HepG2 (cell line): ENCODE data around the gene IL1A. TPM values are rescaled to one million over a fixed set of nuclear protein-coding genes. Genes with fewer than 3 reads are reported as not detected.
A peak's percentile ranks its signal among the peaks of the same experiment; 100 is the strongest.

Source experiments
- CCAR2 ChIP-seq: fragments of 200-400 bp; formaldehyde crosslinking; optimal IDR thresholded peaks from 2 replicates; pipeline ENCODE3; 2018; ENCODE audit warnings: low read depth, mild to moderate bottlenecking, low read length, moderate library complexity
- EP300 ChIP-seq, 3 experiments: sonication (generic) in 1 of 3; formaldehyde crosslinking in 1 of 3; IDR thresholded peaks; 2 replicates each; pipeline versions ENCODE4 v1.5.1 to v1.6.1; 2011 to 2020; ENCODE audit warnings: low read depth in 2 of 3, low read length in 2 of 3, borderline replicate concordance in 1 of 3, improper control_type of control experiment in 1 of 3, mild to moderate bottlenecking in 1 of 3, missing genetic modification reagents in 1 of 3, moderate library complexity in 1 of 3
- HDAC1 ChIP-seq: sonication (generic); formaldehyde crosslinking; IDR thresholded peaks from 2 replicates; pipeline ENCODE4 v1.5.1; 2020; ENCODE audit warnings: mild to moderate bottlenecking, missing genetic modification reagents
- NBN ChIP-seq: fragments of 450-650 bp; conservative IDR thresholded peaks from 2 replicates; pipeline ENCODE4 v1.6.1; 2017
- NCOA2 ChIP-seq: sonication (generic); formaldehyde crosslinking; IDR thresholded peaks from 2 replicates; pipeline ENCODE4 v1.8.0; 2022; ENCODE audit warnings: inconsistent platforms
- ZIK1 ChIP-seq: sonication (generic); formaldehyde crosslinking; IDR thresholded peaks from 2 replicates; pipeline ENCODE4 v1.5.0; 2020; ENCODE audit warnings: mild to moderate bottlenecking, low read depth, missing genetic modification reagents, borderline replicate concordance
- ZNF451 ChIP-seq: sonication (generic); formaldehyde crosslinking; IDR thresholded peaks from 2 replicates; pipeline ENCODE4 v1.5.0; 2020; ENCODE audit warnings: mild to moderate bottlenecking, missing genetic modification reagents
- ZNF629 ChIP-seq: sonication (generic); formaldehyde crosslinking; conservative IDR thresholded peaks from 2 replicates; pipeline ENCODE4 v1.5.0; 2020; ENCODE audit warnings: missing genetic modification reagents
- polyA plus RNA-seq, 8 experiments: library from polyadenylated mRNA; depleted of rRNA in 3 of 8; stranded (reverse) in 7 of 8; unstranded in 1 of 8; fragments of >200 nt; fragmentation: Illumina TruSeq in 4 of 8; extraction: Trizol in 4 of 8; gene quantifications; 2 replicates each; pipeline versions ENCODE4 v1.2.1 to v1.2.3, GENCODE V29; 2011 to 2016; ENCODE audit warnings: low read depth in 4 of 8, missing spikeins in 1 of 8, mixed read lengths in 1 of 8; ENCODE audit not compliant: insufficient read depth in 1 of 8
- total RNA-seq, 5 experiments: library from RNA; depleted of rRNA; stranded (reverse); fragments of >200 nt; fragmentation: Illumina TruSeq; extraction: Trizol; gene quantifications; 2 replicates each; pipeline ENCODE4 v1.2.3, GENCODE V29; 2016; ENCODE audit warnings: low read depth in 1 of 5
- TF ChIP-seq, protein P1 (sequence below): sonication (generic); formaldehyde crosslinking; IDR thresholded peaks from one replicate; pipeline ENCODE4 v1.5.1; 2020; ENCODE audit warnings: mild to moderate bottlenecking, missing genetic modification reagents; ENCODE audit errors: not compliant biosample characterization
- TF ChIP-seq, protein P2 (sequence below): IDR thresholded peaks from 2 replicates; pipeline ENCODE4 v1.6.1; 2016; ENCODE audit warnings: missing genetic modification reagents, missing compliant biosample characterization
- TF ChIP-seq, protein P3 (sequence below): IDR thresholded peaks from 2 replicates; pipeline ENCODE4 v1.6.1; 2018; ENCODE audit warnings: missing genetic modification reagents, mild to moderate bottlenecking, missing compliant biosample characterization
- TF ChIP-seq, protein P4 (sequence below): sonication (generic); formaldehyde crosslinking; IDR thresholded peaks from 2 replicates; pipeline ENCODE4 v1.9.0; 2021; ENCODE audit warnings: missing genetic modification reagents, borderline replicate concordance

Gene IL1A
- total and polyA plus RNA-seq, 2 of the 13 experiments (the other 11 are each of a cell fraction or from before 2014, with no cell fraction given): not detected

DNA sequence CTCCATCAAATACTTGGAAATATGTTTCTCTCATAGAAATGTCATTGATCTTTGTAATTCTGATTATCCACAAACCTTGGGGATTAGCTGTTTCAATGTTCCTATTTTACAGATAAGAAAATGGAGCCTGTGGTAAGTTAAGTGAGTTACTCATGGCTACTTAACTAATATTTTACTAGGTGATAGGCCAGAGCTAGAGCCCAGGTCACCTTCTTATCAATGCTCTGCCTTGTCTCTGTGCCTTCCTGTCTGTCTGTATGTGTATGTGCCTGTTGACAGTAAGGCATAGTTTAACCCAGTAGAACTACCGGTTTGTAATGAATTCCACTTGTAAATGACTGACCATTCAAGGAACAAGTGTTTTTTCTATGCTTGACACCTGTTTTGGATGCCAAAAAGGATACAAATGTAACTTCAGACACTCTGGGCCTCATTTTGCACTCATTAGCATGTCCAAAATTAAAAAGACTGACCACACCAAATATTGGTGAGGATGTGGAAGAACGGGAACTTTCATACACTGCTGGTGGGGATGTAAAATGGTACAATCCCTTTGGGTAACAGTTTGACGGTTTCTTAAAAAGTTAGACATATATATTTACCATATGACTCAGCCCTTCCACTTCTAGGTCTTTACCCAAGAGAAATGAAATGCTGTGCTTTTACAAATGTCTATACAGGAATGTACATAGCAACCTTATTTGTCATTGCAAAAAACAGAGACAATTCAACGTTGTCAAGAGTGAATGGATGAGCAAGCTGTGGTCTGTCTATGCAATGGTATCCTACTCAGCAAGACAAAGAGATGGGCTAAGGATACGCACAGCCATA, 19.6 kb upstream of the IL1A start (continued):
- TF ChIP-seq, protein P1, sequence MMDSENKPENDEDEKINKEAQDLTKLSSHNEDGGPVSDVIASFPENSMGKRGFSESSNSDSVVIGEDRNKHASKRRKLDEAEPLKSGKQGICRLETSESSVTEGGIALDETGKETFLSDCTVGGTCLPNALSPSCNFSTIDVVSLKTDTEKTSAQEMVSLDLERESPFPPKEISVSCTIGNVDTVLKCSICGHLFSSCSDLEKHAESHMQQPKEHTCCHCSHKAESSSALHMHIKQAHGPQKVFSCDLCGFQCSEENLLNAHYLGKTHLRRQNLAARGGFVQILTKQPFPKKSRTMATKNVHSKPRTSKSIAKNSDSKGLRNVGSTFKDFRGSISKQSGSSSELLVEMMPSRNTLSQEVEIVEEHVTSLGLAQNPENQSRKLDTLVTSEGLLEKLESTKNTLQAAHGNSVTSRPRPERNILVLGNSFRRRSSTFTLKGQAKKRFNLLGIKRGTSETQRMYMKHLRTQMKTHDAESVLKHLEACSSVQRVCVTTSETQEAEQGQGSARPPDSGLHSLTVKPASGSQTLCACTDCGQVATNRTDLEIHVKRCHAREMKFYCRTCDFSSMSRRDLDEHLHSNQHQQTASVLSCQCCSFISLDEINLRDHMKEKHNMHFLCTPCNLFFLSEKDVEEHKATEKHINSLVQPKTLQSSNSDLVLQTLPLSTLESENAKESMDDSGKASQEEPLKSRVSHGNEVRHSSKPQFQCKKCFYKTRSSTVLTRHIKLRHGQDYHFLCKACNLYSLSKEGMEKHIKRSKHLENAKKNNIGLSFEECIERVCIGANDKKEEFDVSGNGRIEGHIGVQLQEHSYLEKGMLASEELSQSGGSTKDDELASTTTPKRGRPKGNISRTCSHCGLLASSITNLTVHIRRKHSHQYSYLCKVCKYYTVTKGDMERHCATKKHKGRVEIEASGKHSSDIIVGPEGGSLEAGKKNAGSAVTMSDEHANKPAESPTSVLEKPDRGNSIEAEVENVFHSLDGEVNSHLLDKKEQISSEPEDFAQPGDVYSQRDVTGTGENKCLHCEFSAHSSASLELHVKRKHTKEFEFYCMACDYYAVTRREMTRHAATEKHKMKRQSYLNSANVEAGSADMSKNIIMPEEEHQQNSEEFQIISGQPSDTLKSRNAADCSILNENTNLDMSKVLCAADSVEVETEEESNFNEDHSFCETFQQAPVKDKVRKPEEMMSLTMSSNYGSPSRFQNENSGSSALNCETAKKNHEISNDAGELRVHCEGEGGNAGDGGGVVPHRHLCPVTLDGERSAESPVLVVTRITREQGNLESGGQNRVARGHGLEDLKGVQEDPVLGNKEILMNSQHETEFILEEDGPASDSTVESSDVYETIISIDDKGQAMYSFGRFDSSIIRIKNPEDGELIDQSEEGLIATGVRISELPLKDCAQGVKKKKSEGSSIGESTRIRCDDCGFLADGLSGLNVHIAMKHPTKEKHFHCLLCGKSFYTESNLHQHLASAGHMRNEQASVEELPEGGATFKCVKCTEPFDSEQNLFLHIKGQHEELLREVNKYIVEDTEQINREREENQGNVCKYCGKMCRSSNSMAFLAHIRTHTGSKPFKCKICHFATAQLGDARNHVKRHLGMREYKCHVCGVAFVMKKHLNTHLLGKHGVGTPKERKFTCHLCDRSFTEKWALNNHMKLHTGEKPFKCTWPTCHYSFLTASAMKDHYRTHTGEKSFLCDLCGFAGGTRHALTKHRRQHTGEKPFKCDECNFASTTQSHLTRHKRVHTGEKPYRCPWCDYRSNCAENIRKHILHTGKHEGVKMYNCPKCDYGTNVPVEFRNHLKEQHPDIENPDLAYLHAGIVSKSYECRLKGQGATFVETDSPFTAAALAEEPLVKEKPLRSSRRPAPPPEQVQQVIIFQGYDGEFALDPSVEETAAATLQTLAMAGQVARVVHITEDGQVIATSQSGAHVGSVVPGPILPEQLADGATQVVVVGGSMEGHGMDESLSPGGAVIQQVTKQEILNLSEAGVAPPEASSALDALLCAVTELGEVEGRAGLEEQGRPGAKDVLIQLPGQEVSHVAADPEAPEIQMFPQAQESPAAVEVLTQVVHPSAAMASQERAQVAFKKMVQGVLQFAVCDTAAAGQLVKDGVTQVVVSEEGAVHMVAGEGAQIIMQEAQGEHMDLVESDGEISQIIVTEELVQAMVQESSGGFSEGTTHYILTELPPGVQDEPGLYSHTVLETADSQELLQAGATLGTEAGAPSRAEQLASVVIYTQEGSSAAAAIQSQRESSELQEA (CRISPR knock-in tag): no peak
- TF ChIP-seq NCOA2 (CRISPR knock-in tag) (peak; percentile 61), ZNF629 (CRISPR knock-in tag) (peak; percentile 96), NBN (no peak), CCAR2 (no peak), EP300 (IDR thresholded peaks at IDR 0.05; ENCODE audit: low read depth in 2 of 2, low read length in 2 of 2) (peak; percentile 90 to 96), EP300 (CRISPR knock-in tag; IDR thresholded peaks at IDR 0.05; ENCODE audit: borderline replicate concordance) (peak; percentile 67; the same call in 1 of the 2 replicates), ZNF451 (CRISPR knock-in tag) (no peak), HDAC1 (CRISPR knock-in tag) (peak; percentile 39; the same call in 1 of the 2 replicates), ZIK1 (no peak)
- TF ChIP-seq, protein P2, sequence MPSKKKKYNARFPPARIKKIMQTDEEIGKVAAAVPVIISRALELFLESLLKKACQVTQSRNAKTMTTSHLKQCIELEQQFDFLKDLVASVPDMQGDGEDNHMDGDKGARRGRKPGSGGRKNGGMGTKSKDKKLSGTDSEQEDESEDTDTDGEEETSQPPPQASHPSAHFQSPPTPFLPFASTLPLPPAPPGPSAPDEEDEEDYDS (CRISPR knock-in tag): peak; percentile 13; the same call in 1 of the 2 replicates
- TF ChIP-seq, protein P3, sequence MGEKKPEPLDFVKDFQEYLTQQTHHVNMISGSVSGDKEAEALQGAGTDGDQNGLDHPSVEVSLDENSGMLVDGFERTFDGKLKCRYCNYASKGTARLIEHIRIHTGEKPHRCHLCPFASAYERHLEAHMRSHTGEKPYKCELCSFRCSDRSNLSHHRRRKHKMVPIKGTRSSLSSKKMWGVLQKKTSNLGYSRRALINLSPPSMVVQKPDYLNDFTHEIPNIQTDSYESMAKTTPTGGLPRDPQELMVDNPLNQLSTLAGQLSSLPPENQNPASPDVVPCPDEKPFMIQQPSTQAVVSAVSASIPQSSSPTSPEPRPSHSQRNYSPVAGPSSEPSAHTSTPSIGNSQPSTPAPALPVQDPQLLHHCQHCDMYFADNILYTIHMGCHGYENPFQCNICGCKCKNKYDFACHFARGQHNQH (CRISPR knock-in tag): peak; percentile 77
- TF ChIP-seq, protein P4, sequence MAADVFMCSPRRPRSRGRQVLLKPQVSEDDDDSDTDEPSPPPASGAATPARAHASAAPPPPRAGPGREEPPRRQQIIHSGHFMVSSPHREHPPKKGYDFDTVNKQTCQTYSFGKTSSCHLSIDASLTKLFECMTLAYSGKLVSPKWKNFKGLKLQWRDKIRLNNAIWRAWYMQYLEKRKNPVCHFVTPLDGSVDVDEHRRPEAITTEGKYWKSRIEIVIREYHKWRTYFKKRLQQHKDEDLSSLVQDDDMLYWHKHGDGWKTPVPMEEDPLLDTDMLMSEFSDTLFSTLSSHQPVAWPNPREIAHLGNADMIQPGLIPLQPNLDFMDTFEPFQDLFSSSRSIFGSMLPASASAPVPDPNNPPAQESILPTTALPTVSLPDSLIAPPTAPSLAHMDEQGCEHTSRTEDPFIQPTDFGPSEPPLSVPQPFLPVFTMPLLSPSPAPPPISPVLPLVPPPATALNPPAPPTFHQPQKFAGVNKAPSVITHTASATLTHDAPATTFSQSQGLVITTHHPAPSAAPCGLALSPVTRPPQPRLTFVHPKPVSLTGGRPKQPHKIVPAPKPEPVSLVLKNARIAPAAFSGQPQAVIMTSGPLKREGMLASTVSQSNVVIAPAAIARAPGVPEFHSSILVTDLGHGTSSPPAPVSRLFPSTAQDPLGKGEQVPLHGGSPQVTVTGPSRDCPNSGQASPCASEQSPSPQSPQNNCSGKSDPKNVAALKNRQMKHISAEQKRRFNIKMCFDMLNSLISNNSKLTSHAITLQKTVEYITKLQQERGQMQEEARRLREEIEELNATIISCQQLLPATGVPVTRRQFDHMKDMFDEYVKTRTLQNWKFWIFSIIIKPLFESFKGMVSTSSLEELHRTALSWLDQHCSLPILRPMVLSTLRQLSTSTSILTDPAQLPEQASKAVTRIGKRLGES (CRISPR knock-in tag): no peak
